Activated CD8-positive, alpha-beta memory T cell treated with anti-CD3 and anti-CD28 coated beads for 24 hours (primary cell): ENCODE measurements around the gene SRGAP2B.
A peak's percentile ranks its signal among the peaks of the same experiment; 100 is the strongest.
"Not testable (repeated sequence)": the region's sequence is repeated elsewhere in the genome, so short reads cannot be mapped to it uniquely, and the experiment has no call there.

Source experiments
- DNase-seq: peaks from one replicate; pipeline ENCODE4 v3.0.0-alpha.2; 2020

The SRGAP2B gene

GRCh38 chr1:145095284-145096057 is at the start of gene SRGAP2B, which contains the start of gene FAM72D:
Gene SRGAP2B (minus strand): TSS chr1:145095328. CDS start chr1:145092901, 2,427 bp downstream.
Gene FAM72D (plus strand): TSS chr1:145095974. CDS start chr1:145096848, 874 bp downstream.
- not testable (repeated sequence) for DNase-seq

GRCh38 chr1:145144264-145144913 is 49.3 kb upstream of the SRGAP2B start:
- DNase-seq = not testable (repeated sequence)

GRCh38 chr1:145140549-145140948 is 45.4 kb upstream of the SRGAP2B start:
- not testable (repeated sequence) for DNase-seq

GRCh38 chr1:145134476-145134875 is 39.3 kb upstream of the SRGAP2B start:
- DNase-seq = not testable (repeated sequence)

- not testable (repeated sequence) for DNase-seq
Observed at GRCh38 chr1:145128697-145129469, 33.8 kb upstream of the SRGAP2B start.

- not testable (repeated sequence) for DNase-seq
Observed at GRCh38 chr1:145127144-145127543, 32.0 kb upstream of the SRGAP2B start.

- DNase-seq = not testable (repeated sequence)
Observed at GRCh38 chr1:145125112-145125511, 30.0 kb upstream of the SRGAP2B start.

- not testable (repeated sequence) for DNase-seq
Observed at GRCh38 chr1:145123992-145124641, 29.0 kb upstream of the SRGAP2B start.

- not testable (repeated sequence) for DNase-seq
Observed at GRCh38 chr1:145123062-145123395, 27.9 kb upstream of the SRGAP2B start.

GRCh38 chr1:145122344-145123061 is 27.4 kb upstream of the SRGAP2B start:
- DNase-seq = not testable (repeated sequence)

GRCh38 chr1:145119842-145120241 is 24.7 kb upstream of the SRGAP2B start:
- not testable (repeated sequence) for DNase-seq

GRCh38 chr1:145115587-145116493 is 20.7 kb upstream of the SRGAP2B start:
- DNase-seq = not testable (repeated sequence)

GRCh38 chr1:145114560-145115057 is 19.5 kb upstream of the SRGAP2B start:
- DNase-seq = not testable (repeated sequence)

- DNase-seq = not testable (repeated sequence)
Observed at GRCh38 chr1:145112703-145113102, 17.6 kb upstream of the SRGAP2B start.

GRCh38 chr1:145111674-145112073 is 16.5 kb upstream of the SRGAP2B start:
- not testable (repeated sequence) for DNase-seq

- DNase-seq = not testable (repeated sequence)
Observed at GRCh38 chr1:145103294-145103693, 8.2 kb upstream of the SRGAP2B start.

GRCh38 chr1:145101725-145102124 is 6.6 kb upstream of the SRGAP2B start:
- DNase-seq = not testable (repeated sequence)

- peak; percentile 54 for DNase-seq
Observed at GRCh38 chr1:145094655-145095211, 395 bp downstream of the SRGAP2B start.

- DNase-seq = peak; percentile 53
Observed at GRCh38 chr1:145093517-145094149, 1.5 kb downstream of the SRGAP2B start.
